Type B pancreatic cell (in vitro differentiated cells): ENCODE results near the gene SLC29A2. TPM values are rescaled to one million over a fixed set of nuclear protein-coding genes. Genes with fewer than 3 reads are reported as not detected.
A peak's percentile ranks its signal among the peaks of the same experiment; 100 is the strongest.

Experiments
- DNase-seq: peaks from one replicate; pipeline ENCODE4 v3.0.0; 2021; ENCODE audit warnings: mixed read lengths; ENCODE audit not compliant: unreplicated experiment; ENCODE audit errors: extremely low spot score
- H3K27ac Mint-ChIP-seq: 2 replicates; pipeline ENCODE4 v1.8.0; 2021; ENCODE audit warnings: mild to moderate bottlenecking, mixed read lengths
- H3K27me3 Mint-ChIP-seq: 2 replicates; pipeline ENCODE4 v1.8.0; 2021; ENCODE audit warnings: mixed read lengths
- H3K36me3 Mint-ChIP-seq: 2 replicates; pipeline ENCODE4 v1.8.0; 2021; ENCODE audit warnings: mixed read lengths
- H3K4me1 Mint-ChIP-seq: one replicate; pipeline ENCODE4 v1.8.0; 2021; ENCODE audit warnings: mixed read lengths; ENCODE audit not compliant: unreplicated experiment
- H3K4me3 Mint-ChIP-seq: 2 replicates; pipeline ENCODE4 v1.8.0; 2021; ENCODE audit warnings: mild to moderate bottlenecking, mixed read lengths
- H3K9me3 Mint-ChIP-seq: 2 replicates; pipeline ENCODE4 v1.8.0; 2021; ENCODE audit warnings: mixed read lengths
- CTCF ChIP-seq: fragments of 200-600 bp; sonication (generic); conservative IDR thresholded peaks from 2 replicates; pipeline ENCODE4 v1.5.0; 2021; ENCODE audit warnings: antibody characterized with exemption, mild to moderate bottlenecking
- total RNA-seq: library from RNA; stranded (reverse); gene quantifications from 2 replicates; pipeline ENCODE4 v1.2.1, GENCODE V29; 2021; ENCODE audit warnings: low replicate concordance

Gene SLC29A2
- total RNA-seq, 1 donor from 2014 or later = 22.2 TPM

GRCh38 chr11:66365711-66366619 lies 5.6 kb downstream of the SLC29A2 start:
- no peaks in the 10 kb centered on the region for H3K27me3 Mint-ChIP-seq
- H3K4me3 Mint-ChIP-seq = no peak overlapping the region
- H3K9me3 Mint-ChIP-seq = no peaks in the 10 kb centered on the region
- no peak for DNase-seq
- peaks cover 11% of the 10 kb centered on the region for H3K36me3 Mint-ChIP-seq
- no peak overlapping the region for H3K27ac Mint-ChIP-seq
- no peak for TF ChIP-seq CTCF
- peaks cover 10% of the 10 kb centered on the region for H3K4me1 Mint-ChIP-seq

- Mint-ChIP-seq H3K36me3 (peaks cover 11% of the 10 kb centered on the region), H3K27ac (no peak overlapping the region), H3K4me3 (no peak overlapping the region), H3K4me1 (peaks cover 7% of the 10 kb centered on the region), H3K9me3 (no peaks in the 10 kb centered on the region), H3K27me3 (no peaks in the 10 kb centered on the region)
- no peak for DNase-seq
- TF ChIP-seq CTCF = no peak
These were observed 6.4 kb downstream of the SLC29A2 start for GRCh38 chr11:66365166-66365565.

GRCh38 chr11:66363805-66364535 lies 7.6 kb downstream of the SLC29A2 start:
- H3K9me3 Mint-ChIP-seq = no peaks in the 10 kb centered on the region
- no peaks in the 10 kb centered on the region for H3K4me1 Mint-ChIP-seq
- no peak overlapping the region for H3K4me3 Mint-ChIP-seq
- TF ChIP-seq CTCF = peak; percentile 90
- no peaks in the 10 kb centered on the region for H3K27me3 Mint-ChIP-seq
- H3K36me3 Mint-ChIP-seq = peaks cover 5% of the 10 kb centered on the region
- DNase-seq = no peak
- H3K27ac Mint-ChIP-seq = no peak overlapping the region

- Mint-ChIP-seq H3K4me1 (no peaks in the 10 kb centered on the region), H3K4me3 (no peak overlapping the region), H3K27ac (no peak overlapping the region), H3K36me3 (peaks cover 4% of the 10 kb centered on the region), H3K27me3 (no peaks in the 10 kb centered on the region), H3K9me3 (no peaks in the 10 kb centered on the region)
- DNase-seq = no peak
- no peak for TF ChIP-seq CTCF
These were observed 8.4 kb downstream of the SLC29A2 start for GRCh38 chr11:66363187-66363601.

GRCh38 chr11:66362481-66363147 lies 8.9 kb downstream of the SLC29A2 start:
- peak overlapping the region; percentile 21 for H3K27ac Mint-ChIP-seq

More at GRCh38 chr11:66362481-66363147, 8.9 kb downstream of the SLC29A2 start:
- TF ChIP-seq CTCF = no peak
- H3K4me1 Mint-ChIP-seq = no peaks in the 10 kb centered on the region
- H3K4me3 Mint-ChIP-seq = no peak overlapping the region
- H3K36me3 Mint-ChIP-seq = no peaks in the 10 kb centered on the region
- DNase-seq = no peak
- no peaks in the 10 kb centered on the region for H3K9me3 Mint-ChIP-seq
- H3K27me3 Mint-ChIP-seq = no peaks in the 10 kb centered on the region
